Hematopoietic multipotent progenitor cell (in vitro differentiated cells): Measurements from ENCODE around the gene TBX10. TPM values are rescaled to one million over a fixed set of nuclear protein-coding genes. Genes with fewer than 3 reads are reported as not detected.
"Not testable (repeated sequence)": the region's sequence is repeated elsewhere in the genome, so short reads cannot be mapped to it uniquely, and the experiment has no call there.

Source experiments
- DNase-seq, 3 donors: peaks; one replicate each; pipeline ENCODE4 v3.0.0-alpha.2; 2011 to 2015; ENCODE audit warnings: low read depth in 2 of 3, low spot score in 2 of 3
- total RNA-seq: library from RNA; depleted of rRNA; stranded (reverse); fragments of >200 nt; gene quantifications from one replicate; pipeline ENCODE4 v1.2.3, GENCODE V29; 2012

Gene TBX10
- total RNA-seq, 1 donor, result not detected

- DNase-seq, result no peak
These were observed 25.4 kb upstream of the TBX10 start for GRCh38 chr11:67664696-67665540.

- DNase-seq, result no peak
These were observed 24.6 kb upstream of the TBX10 start for GRCh38 chr11:67664213-67664585.

DNA sequence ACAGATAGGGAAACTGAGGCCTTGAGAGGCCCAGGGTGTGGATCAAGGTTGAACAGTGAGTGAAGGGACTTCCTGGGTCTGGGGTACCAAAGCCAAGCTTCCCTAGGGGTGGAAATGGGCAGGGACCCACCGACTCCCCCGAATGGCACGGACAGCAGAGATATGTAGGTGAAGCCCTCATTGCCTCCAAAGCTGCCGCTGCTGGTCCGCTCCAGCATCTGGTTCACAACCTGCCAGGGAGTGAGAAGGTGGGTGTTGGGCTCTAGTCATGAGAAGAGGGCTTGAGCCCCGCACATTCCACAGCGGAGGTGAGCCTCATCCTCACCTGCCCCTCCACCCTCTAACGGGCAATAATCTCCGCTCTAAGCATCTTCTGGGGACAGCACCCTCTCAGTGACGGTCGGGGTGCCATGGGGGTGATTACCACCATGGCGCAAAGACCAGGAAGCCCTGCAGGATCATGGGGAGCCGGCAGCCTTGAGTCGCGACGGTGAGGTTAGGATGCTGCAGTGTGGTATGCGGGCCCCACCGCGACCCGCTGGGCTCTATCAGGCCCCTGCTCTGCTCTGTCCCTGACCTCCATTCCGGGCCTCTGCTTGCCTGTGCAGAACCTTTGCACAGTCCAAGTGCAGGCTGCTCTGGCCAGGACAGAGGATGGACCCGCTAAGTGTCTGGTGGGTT lies 24.1 kb upstream of the TBX10 start:
- DNase-seq, result no peak

DNA sequence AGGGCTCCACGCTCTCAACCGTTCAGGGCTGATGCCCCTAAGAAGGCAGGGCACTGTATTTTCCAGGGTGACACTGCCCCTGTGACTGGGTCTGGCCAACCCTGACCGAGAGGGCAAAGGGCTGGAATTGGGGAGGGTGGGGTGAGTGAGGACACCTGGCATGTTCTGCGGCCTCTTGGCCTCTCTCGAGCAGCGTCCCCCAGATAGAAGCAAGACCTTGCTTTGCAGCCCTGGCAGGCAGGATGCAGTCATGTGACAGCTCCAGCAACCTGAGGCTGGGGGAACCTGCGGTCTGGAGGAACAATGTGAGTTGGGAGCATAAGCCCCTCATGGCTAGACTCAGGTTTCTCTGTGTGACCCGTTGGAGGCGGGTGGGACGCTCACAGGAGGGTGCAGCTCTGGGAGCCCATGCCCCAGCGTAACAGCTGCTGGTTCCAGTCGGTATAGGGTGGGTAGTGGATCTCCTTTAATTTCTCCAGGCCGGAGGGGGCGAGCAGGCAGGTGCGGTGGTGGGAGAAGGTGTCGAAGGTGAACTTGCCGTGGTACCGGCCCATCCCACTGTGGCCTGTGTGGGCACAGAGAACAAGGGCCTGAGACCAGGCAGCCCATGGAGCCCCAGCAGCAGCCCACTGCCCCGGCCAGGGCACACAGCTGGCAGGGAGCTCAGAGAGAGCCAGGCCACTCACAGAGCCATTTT lies 23.4 kb upstream of the TBX10 start:
- no peak for DNase-seq

- DNase-seq, result no peak
These were observed 22.7 kb upstream of the TBX10 start for GRCh38 chr11:67662142-67662834.

- not testable (repeated sequence) for DNase-seq
These were observed 21.2 kb upstream of the TBX10 start for GRCh38 chr11:67660752-67661151.

DNA sequence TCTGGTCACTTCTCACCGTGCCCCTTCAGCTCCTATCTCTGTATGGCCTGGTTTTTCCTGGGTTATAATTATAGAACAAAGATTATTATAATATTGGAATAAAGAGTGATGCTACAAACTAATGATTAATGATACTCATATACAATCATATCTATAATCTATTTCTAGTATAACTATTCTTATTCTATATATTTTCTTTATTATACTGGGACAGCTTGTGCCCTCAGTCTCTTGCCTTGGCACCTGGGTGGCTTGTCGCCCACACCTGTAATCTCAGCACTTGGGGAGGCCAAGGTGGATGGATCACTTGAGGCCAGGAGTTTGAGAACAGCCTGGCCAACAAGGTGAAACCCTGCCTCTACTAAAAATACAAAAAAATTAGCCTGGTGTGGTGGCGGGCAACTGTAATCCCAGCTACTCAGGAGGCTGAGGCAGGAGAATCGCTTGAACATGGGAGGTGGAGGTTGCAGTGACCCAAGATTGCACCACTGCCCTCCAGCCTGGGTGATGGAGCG lies 20.1 kb upstream of the TBX10 start:
- DNase-seq, result not testable (repeated sequence)

DNA sequence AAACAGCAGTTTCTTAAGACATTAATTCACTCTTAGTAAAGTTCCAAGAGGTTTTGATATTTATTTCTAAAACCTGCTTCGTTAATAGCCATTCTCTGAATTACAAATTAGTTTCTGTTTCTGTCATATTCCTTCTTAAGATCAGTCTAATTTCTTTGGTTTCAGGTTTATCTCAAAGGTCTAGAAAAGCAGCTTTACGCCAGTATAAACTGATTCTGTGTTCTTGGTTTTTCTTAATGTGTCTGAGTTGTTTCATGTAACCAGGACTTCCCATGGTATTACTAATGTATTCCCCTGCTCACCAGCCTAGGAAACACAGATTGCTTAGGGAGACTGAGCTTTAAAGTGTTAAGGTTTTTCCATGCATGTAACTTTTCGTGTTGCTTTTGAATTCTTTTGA lies 17.7 kb upstream of the TBX10 start:
- no peak for DNase-seq

GRCh38 chr11:67656278-67656922 lies 16.8 kb upstream of the TBX10 start:
- peak in 2 of 3 donors; percentile 70 to 92 for DNase-seq

DNA sequence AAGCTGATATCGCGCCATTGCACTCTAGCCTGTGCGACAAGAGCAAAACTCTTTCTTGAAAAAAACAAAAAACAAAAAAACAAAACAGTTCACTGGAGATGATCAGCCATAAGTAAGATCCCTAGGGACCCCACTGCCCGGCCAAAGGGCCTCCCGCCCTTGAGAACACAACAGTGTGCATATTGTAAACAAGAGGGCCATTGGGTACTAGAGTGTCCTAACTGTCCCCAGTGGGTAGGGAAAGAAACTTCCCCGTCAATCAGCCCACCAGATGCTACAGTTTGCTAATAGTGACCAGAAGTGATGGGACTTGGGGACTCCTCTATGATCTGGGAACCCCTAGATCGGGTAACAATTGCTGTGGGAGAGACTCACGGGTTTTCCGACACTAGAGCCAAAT lies 14.7 kb upstream of the TBX10 start:
- no peak for DNase-seq

GRCh38 chr11:67652965-67653845 lies 13.6 kb upstream of the TBX10 start:
- no peak for DNase-seq

DNA sequence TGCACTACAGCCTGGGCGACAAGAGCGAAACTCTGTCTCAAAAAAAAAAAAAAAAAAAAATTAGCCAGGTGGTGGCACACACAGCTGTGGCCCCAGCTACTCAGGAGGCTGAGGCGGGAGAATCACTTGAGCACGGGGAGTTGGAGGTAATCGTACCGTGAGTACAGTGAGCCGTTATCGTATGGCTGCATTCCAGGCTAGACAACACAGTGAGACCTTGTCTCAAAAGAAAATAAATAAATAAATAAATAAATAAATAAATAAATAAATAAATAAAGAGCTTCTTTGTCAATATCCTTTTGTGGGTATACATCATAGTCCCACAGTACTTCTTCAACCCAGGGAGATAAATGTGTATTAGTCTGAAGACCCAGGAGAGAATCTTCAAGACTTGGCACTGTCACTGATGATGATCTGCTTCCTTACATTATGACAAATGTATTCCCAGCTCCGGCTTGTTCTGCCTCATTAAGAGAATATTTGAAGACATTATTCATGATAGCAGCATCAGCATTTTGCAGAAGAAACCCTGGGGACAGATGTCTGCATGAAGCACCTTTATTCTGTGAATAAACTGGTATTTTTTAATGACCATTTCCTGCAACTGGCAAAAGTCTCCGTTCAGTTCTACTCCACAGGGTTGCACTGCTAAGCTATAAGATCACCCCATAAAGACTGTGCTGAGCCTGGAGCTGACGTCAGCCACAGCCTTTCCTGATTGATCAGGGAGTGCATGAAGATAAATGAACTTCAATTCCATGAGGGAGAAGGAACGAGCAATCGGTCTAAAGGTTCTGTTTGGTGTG lies 12.6 kb upstream of the TBX10 start:
- no peak for DNase-seq

DNA sequence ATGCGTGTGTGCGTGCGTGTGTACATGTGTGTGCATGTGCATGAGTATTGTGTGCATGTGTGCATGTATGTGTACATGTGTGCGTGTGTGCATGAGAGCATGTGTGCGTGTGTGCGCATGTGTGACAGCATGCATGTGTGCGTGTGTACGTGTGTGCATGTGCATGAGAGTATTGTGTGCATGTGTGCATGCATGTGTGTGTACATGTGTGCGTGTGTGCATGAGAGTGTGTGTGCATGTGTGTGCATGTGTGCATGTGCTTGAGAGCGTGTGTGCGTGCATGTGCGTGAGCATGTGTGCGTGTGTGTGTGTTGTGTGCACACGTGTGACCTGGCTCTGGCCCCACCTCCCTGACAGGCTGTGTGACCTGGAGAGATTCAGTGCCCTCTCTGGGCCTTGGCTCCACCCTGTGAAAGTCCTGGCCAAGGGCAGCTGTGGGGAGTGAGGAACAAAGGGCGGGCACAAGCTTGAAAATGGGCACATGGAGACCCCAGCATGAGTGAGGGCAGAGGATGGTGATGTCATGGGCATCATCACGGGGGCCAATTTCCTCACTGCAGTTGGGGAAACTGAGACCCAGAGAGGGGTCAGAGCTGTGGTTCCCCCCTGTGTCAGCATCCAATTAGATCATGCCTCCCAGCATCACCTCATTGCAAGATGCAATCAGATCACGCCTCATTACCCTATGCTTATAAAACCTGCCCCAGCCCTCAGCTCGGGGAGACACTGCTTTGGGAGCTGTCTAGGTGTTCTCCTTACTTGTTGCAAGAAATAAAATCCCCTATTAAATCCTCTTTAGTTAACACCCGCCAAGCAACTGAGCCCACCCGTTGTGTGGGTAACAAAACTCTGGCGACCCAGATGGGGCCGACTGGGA lies 10.3 kb upstream of the TBX10 start:
- DNase-seq, result no peak

DNA sequence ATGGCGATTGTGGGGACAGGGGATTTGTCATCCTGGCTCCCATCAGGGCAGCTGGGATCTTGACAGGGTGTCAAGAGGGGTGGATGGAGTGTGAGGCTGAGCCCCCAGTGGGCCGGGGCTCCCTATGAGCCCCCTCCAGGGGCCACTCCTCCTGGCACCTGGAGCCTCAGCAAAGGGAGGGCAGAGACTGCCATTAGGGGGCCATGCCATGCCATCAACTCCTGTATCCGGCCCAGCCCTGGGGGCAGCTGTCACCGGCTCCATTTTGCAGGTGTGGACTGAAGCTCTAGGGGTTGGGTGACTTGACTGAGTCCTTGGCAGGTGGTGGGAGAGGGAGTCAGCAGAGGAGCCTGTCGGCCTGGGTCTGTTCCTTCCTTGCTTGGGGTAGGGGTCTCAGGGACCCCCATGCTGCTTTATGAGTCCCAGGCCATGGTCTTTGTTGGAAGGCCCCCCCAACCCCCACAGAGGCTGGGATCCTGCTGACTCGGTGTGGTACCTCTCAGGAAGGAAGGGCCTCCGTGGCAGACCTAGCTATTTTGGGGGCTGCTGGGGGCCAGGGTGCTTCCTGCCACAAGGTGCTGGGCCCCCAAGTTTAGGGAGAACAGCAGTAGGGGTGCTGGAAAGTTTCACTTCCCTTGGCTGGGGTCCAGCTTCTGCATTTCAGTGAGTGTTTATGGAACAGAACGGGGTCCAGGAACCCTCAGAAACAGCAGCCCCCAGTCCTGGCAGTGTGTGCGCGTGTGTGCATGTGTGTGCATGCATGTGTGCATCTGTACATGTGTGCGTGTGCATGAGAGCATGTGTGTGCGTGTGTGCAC lies 9.4 kb upstream of the TBX10 start:
- DNase-seq, result peak in 2 of 3 donors; percentile 74 to 94

DNA sequence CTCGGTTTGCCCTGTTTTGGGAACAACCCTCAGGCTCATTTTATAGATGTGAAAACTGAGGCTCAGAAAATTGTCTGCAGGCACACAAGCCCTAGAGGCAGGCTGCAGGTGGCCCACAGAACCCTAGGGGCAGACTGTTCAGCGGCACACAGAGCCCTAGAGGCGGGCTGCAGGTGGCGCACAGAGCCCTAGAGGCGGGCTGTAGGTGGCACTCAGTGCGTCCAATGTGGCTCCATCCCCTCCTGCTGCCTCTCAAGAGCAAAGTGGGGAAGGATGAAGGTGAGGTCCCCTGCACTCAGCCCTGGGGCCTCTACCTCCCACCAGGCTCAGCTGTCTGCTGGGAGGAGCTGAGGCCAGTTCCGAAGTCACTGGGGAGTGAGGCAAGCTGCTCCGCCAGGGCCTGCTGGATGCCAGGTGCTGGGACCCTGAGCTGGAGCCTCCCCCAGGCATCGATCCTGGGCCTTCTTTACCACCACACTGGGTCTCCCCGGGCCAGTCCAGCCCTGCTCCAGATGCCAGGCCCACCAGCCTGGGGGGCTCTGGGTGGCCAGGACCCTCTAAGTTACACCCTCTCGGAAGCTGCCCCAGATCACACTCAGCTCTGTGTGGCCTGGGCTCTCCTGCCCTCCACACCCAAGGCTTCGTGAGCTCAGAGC lies 8.7 kb upstream of the TBX10 start:
- DNase-seq, result peak in 2 of 3 donors; percentile 77 to 88

- DNase-seq, result no peak
These were observed 7.9 kb upstream of the TBX10 start for GRCh38 chr11:67647471-67647870.
